Effector CD4-positive, alpha-beta T cell (primary cell): ENCODE data around the gene FGF9.

Experiments used
- DNase-seq: peaks from one replicate; pipeline ENCODE4 v3.0.0-alpha.2; 2020

The FGF9 gene

DNA sequence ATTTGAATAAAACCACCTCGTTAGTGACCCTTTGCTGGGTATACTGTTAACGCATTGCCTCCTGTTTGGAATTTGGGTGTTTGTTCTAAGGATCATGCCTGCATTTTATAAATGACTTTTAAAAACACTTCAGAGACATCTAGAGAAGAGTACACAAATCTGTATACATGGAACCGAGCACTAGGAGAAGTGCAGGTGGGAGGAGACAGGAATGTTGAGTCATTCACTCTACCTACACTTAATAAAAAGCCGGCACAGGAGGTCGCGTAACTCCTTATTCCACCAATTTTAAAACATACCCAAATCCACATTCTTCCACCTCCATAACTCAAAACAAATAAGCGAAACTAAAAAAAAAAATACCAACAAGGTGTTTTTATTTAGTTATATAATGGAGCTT, 48.6 kb downstream of the FGF9 start:
- DNase-seq = no peak

DNA sequence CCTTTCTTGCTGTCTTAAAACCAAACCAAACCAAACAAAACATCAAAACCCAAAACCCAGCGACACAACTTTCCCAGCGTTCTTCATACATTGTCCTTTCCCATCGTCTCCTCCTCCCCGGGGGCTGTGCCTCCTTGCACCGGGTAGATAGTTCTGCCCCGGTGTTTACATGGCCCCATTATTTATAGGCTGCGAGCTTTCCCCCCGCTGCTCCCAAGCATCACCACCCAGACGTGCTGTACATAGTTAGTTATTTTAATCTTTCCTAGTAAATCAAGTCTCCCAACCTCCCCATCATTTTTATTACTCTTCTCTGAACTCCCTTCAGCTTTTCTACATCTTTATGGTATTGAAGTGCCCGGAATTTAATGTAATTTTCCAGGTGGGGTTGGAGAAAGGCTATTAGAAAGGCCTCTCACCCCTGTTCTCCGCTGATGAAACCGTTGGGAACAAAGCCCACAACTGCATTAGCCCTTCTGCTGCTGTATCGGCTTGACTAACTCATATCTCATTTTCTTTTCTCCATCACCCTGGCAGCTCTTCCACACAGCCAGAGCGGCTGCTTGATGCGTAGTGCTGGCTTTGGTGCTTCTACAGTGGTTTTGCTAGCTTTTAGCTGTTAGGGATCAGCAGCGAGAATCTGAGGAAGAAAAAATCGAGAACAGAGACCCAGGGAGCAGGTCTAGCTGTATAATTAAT, 53.1 kb downstream of the FGF9 start:
- DNase-seq = no peak

DNA sequence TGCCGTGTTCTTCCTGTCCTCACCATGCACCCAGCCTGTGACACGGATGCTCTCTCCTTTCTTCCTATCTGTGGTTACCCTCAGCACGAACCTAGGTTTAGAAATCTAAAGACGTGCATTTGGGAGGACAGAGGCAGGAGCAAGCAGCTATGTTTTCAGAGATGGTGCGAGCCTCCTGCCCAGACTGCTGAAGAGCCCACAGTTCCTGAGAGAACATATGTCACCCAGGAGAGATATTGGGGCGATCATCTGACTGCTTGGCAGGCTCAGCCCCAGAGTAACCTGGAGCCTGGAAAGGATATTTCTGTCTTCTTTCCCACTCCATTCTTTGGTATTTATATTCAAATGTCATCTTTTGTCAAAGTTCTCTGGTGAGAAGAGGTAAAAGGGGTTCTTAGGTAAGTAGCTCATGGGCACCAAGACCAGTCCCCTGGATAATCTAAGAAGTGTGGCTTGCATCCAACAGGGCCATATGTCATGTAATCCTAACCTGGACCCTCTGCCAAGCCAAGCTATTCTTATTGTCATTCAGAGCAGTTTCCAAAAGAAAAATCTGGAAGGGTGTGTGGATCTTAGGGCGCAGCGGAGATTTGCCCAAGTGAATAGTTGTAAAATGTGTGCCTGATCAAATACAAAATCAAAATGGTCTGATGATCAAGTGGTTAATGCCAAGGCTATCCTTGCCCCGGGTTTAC, 59.5 kb downstream of the FGF9 start:
- no peak for DNase-seq

DNA sequence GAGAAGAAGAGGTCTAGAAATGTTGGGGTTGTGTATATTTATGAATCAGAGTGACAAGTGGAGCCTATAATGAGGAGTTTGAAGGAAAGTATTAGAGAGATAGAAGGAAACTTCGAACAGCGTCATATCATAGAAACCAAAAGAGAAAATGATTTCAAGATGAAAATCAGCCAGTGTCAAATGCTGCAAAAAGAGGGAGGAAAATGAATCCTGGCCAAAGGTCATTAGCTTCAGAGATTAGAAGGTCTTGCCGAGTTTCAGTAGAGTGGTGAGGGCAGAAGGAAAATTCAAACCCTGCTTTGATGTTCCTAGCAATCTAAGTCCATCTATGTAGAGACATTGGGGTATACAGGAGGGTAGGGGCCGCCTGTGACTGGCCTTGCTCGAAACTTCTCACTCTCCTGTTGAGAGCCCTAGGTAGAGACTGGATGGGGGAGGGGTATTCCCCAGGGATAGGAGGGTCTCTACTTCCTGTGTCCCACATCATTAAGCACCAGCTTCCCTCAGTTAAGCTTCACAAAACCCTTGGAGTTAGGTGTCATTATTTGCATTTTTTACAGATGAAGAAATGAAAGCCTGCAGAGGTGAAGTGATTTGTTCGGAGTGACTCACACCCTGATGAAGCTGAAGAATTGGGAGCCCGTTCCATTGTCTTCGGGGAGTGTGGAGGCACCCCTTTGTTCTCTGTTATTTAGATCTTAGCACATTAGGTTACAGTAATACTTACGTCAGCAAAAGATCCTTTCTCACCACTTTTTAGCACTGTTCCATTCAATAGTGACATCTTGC, 62.8 kb downstream of the FGF9 start:
- no peak for DNase-seq

DNA sequence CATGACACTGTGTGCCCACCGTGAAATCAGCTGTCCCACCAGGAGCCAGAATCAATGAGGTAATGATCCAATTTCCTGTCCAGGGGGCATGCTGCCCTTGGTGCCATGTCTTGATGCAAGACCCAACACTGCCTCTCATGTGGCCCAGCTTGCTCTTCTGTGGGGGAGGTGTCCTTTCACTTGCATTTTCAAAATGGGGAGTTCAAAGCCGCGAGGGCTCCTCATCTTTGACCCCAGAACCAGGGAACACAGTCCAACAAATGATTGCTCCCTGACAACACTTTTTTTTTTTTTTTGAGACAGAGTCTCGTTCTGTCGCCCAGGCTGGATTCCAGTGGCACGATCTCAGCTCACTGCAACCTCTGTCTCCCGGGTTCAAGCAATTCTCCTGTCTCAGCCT, 64.1 kb downstream of the FGF9 start:
- no peak for DNase-seq

DNA sequence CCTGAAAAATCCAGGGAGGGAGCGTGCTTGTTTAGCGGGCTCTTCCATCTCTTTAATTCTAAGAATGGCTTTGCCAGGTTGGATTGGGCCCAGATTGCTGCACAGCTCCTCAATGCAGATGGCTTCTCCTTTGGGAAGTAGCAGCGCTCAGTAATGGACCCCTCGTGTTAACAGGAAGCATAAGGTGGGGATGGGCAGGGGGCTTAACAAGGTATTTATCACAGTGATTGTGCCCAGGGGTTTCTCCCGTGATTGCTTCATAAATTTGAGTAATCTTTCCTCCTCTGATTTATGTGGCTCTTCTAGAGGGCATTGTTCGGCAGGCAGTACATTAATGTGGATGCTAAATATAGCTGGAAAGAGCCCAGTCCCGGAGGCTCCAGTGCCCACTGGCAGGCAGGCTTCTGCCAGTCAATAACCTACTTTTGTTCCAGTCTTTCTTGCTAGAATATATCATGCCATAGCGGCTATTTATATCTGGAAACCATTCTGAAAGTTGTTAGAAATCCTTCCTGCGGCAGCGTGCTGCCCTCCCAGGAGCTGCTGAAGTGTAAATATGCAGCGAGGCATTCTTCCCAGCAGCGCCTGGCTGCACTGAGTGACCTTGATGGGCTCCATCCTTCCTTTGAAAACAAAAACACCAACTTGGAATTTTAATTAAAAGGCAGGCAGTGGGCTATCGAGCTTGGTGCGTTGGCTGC, 65.0 kb downstream of the FGF9 start:
- DNase-seq = no peak

DNA sequence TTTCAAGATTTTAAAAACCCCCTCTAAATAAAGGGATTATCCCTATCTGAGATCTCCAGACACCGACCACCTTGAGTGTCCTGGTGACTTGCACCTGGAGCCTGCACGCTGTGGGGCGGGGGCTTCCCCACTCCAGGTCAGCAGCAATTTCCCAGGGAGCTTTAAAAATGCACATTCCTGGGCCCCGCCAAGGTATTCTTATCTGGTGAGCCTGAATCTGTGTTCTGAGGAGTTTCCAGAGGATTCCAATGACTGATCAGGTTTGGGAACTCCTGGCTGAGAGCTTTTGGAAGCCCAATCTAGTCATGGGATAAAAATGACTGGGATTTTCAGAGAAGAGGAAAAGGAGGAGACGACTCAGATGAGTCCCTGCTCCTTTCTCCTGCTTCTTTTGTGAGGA, 66.1 kb downstream of the FGF9 start:
- DNase-seq = no peak

DNA sequence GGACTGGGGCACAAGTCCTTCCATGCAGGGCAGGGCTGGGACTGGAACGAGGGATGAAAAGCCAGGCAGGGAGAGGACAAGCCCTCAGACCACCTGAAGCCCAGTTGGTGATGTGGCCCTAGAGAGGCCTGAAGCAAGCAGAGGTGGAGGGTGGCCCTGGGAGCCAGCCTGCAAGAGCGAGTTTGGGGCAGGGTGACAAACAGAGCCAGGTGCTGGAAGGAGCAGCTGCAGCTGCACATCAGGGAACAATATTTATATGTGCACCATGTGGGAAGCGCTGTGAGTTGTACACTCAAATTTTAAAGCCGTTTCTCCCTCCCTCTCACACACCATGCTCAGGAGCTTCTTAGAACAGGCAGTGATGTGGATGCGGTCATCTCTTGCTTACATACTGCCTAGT, 67.8 kb downstream of the FGF9 start:
- DNase-seq = no peak

DNA sequence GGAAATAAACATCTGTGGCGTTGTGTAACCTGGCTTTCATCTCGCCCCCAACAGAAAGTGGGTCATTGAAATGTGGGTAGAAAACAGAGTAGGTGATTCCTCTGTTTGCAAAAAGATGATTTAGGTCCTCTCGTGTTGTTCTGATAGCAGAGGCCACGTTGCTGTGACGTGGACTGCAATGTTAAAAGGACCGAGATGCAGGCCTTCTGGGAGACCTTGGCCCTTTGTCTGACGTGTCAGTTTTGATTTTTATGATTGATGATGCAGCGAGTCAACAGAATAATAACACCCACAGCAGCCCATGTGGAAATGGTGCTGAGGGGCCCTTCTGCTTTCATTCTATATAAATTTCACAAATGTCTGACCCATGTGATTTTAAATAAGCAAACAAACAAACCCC, 68.9 kb downstream of the FGF9 start:
- no peak for DNase-seq

DNA sequence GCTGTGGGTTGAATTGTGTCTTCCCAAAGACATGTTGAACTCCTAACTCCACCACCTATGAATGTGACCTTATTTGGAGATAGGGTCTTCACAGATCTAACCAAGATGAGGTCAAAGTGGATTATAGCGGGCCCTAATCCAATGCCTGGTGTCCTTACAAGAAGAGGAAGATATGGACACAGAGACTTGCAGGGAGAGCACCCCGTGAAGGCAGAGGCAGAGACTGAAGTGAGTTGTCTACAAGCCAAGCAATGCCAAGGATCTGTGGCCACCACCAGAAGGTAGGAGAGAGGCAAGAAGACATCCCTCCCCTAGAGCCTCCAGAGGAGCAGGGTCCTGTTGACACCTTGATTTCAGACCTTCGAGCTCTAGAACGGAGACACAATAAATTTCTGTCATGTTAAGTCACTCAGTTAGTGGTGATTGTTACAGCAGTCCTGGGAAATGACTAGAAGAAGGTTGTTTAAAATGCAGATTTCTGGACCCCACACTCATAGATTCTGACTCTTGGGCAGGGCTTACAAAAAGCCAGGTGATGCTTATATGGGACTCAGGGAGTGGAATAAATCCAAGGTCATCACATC, 70.6 kb downstream of the FGF9 start:
- no peak for DNase-seq

DNA sequence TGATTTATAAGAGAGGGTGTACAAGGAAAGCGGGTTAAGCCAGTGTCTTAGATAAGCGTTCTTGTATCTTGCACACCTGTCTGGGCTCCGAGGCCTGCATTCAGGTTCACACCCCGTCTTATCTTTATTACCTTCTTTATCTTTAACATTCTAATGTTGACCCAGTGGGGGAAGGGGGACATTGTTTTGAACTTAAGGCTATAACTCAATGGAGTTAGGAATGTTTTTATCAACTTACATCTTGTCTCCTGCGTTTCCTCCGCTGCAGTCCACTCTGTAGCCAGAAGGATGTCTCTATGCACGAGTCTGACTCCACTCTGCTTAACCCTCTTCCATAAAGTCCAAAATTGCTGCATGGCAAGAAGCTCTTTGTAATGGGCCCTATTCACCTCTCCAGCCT, 71.2 kb downstream of the FGF9 start:
- DNase-seq = no peak

DNA sequence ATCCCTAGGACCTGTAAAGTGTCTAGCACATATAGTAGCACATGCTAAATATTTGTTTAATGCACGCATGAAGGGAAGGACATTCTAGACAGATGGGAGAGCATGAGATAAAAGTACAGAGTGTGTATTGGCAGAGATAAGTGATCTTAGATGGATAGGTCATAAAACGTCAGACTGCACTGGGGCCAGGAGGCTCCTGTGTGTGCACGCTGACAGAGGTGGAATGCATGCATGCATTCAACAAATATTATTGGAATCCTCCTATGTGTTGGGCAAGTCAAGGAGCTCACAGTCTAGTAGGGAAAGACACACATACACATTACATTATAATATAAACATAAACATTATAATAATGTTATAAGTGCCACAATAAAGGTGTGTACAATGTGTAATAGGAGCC, 73.3 kb downstream of the FGF9 start:
- DNase-seq = no peak

DNA sequence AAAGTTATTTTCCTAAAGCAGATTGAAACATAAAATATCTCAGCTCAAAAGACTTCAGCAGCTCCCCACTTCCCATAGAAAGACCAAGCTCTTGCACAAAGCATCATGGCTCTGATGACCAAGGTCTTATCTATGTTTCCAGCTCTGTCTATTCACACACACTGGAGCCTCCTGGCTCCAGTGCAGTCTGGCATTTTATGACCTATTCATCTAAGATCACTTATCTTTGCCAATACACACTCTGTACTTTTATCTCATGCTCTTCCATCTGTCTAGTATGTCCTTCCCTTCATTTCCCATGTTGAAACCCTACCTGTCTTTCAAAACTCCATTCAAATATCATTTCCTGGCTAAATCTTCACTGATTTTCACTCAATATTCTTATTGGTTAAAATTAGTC, 74.4 kb downstream of the FGF9 start:
- DNase-seq = no peak

DNA sequence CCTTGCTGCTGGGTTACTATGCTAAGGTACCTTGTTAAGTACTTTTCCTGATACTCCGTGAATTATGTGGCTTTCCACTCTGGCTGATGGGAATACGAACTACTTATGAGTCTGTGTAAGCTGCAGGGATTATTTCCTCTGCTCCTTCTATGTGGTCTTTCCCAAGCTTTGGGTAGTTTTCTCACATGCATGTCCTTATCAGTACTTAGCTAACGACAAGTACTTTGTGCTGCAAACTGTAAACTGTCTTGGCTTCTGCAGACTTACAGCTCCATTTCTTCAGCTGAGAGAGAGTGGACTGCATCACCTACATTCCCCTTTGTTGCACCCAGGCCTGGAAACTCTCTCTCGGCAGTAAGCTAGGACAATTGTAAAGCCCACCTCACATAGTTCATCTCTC, 76.6 kb downstream of the FGF9 start:
- DNase-seq = no peak

DNA sequence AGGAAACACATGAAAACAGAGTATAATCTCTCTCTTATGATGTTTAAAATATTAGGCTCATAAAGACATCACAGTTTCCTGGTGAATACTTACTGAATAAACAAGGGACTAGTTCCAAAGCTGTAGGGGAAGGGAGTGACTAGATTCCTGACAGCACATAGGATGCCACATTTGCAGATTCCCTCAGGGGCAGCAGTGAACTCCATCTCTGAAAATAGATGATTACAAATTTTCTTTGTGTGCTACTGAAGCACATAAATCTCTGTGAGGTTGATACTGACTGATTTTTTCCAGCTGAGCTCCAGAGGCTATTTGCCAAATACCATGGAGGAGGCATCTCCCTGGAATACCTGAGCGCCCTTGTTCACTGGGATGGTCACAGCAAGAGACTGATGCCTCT, 77.3 kb downstream of the FGF9 start:
- no peak for DNase-seq

DNA sequence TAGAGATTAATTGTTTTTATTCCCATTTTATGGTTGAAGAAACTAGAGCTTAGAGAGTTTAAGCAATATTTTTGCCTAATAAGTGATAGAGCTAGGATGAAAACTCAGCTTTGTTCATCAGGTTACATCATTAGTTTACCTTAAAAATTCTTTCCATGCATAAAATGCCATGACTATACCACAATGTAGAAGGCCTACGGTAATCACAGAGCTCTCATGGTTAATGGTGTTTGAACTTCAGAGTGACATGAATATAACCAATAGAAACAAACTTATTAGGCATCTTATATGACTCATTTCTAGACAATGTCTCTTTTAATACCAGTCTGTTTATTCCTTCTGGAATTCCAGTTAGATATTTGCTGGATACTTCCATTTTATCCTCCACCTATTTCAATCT, 78.5 kb downstream of the FGF9 start:
- DNase-seq = no peak

DNA sequence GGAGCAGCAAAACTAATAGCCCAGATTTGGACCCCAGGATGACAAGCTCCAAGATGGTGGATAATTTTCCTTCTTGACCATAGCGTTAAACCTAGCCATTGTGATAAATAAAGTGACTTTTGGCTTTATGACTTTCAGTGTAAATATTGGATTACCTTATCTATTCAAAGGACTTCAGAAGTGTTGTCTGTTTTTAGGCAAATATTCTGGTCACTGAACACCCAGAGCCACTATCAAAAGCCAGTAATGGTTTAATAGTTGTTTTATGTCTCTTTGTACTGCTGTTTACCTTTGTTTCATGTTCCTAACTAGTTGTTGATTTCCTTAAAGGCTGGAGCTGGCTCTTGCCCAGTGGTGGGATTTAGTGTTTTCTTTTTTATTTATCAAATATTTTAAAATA, 81.6 kb downstream of the FGF9 start:
- no peak for DNase-seq

DNA sequence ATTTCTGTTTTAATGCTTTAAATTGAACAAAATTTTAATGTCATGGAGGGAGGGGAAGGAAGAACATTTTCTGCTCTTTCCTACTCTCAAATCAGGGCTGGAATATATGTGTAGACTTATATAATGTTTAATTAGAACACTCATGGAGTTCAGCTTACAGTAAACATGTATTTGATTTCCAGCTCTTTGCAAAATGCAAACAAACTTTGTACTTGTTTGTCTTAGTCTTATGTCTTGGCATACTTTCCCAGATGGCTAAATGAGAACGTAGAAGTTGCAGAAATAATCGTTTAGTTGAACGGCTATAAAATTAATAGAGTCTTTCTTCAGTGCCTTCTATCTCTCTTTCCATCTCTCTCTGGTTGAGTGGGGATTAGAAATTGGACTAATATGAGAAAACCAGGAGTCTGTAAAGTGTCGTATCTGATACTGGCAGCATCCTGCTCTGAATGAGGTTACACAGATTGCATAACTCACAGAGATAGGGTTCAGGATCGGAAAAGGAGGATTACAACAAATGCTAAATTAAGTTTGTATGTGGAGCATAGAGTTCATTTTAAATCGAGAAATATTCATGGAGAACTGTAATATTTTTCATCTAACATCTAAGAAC, 82.3 kb downstream of the FGF9 start:
- no peak for DNase-seq
